ENCODE measurements around the gene RNASE12. TPM values are rescaled to one million over a fixed set of nuclear protein-coding genes. Genes with fewer than 3 reads are reported as not detected.

Gene RNASE12
- total and polyA plus RNA-seq, 2 experiments from 2014 or later = not detected

DNA sequence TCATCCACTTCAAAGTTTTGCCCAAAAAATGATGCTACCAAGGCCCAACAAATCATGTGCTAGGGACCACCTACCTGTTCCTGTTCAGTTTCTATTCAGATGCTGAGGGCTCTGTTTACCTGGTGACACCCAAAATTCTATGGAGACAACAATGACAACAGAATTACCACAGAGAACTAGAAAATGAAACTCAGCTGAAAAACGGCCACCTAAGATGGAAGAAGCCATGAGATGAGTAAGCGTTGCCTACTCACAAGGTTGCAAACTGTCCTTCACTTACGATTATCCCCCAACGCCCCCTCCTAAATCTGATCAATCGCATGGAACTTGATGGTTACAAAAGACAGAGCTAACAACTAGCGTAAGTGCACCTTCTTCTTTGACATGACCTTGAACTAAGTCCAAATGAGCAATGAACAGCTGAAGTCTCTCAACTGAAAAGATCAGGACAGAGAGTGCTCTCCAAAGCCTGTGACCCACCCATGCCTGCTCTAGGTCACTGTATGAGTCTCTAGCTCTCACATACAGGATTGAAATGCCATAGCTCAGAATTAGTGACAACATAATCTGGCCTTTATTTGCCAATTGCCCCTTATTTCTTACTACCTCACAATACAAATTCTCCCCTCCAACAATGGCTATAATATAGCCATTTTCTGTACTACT, 3.6 kb downstream of the RNASE12 start, which contains the start of gene RNASE11:
TSS of gene RNASE11 (minus strand) at position 513 of the 666 bp plus-strand sequence.
- Histone ChIP-seq H2AFZ (peak within 1 kb of the TSS; percentile 53), H3K9me2 (ENCODE audit: insufficient read depth) (peaks cover 3% of the 10 kb centered on the region; the same call in 1 of the 2 replicates), H3K27ac (ENCODE audit: low read depth) (no peak within 1 kb of the TSS), H3K4me1 (ENCODE audit: insufficient read depth) (peaks cover 32% of the 10 kb centered on the region), H3K4me3 (no peak within 1 kb of the TSS), H3K79me2 (replicated peaks; ENCODE audit: insufficient read depth) (no peaks in the 10 kb centered on the region), H3K36me3 (ENCODE audit: insufficient read depth) (no peaks in the 10 kb centered on the region), H3K4me2 (no peak within 1 kb of the TSS), H4K20me1 (replicated peaks; ENCODE audit: insufficient read depth) (no peaks in the 10 kb centered on the region), H3F3A (replicated peaks; ENCODE audit: low read depth) (no peaks in the 10 kb centered on the region), H3K27me3 (ENCODE audit: insufficient read depth) (no peaks in the 10 kb centered on the region)
- Mint-ChIP-seq H3K27ac (no peak within 1 kb of the TSS), H3K27me3 (ENCODE audit: insufficient read depth, low read depth, poor library complexity) (no peaks in the 10 kb centered on the region), H3K4me3 (no peak within 1 kb of the TSS), H3K9me3 (no peaks in the 10 kb centered on the region), H3K4me1 (peaks cover 33% of the 10 kb centered on the region), H3K36me3 (ENCODE audit: low read depth) (no peaks in the 10 kb centered on the region)
- no peak for TF ChIP-seq STAT1 (IDR thresholded peaks at IDR 0.05; ENCODE audit: unreplicated experiment)
- ATAC-seq (no peak), DNase-seq (ENCODE audit: low spot score) (no peak)

DNA sequence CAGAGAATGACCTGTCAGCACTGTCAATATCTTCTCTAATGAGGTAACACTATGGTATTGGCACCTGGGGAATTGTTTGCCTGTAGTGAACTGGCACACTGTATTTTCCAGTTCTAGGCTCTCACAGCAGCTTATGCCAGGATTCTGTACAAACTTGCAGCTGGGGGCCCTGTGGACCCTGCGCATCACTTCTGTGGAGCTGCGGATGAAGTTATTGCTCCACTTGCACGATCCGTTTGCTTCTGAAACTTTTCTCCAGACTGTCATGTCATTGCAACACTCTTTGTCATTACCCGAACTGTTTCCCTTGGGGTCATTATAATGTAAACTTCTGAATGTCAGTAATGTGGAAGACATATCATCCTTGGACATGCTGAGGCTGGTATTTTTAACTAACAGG, 7.3 kb downstream of the RNASE12 start:
- no peak overlapping the region for H3K27ac ChIP-seq (ENCODE audit: low read depth)
- DNase-seq (ENCODE audit: low spot score) = no peak
- peak overlapping the region; percentile 41; the same call in 1 of the 2 replicates for H3K4me2 ChIP-seq
- Mint-ChIP-seq H3K4me3 (no peak overlapping the region), H3K9me3 (no peaks in the 10 kb centered on the region), H3K36me3 (ENCODE audit: low read depth) (no peaks in the 10 kb centered on the region), H3K27me3 (ENCODE audit: insufficient read depth, low read depth, poor library complexity) (peaks cover under 1% of the 10 kb centered on the region), H3K27ac (peak overlapping the region; percentile 83), H3K4me1 (peaks cover 51% of the 10 kb centered on the region)
- no peaks in the 10 kb centered on the region for H3K27me3 ChIP-seq (ENCODE audit: insufficient read depth)
- no peaks in the 10 kb centered on the region for H3K36me3 ChIP-seq (ENCODE audit: insufficient read depth)
- no peaks in the 10 kb centered on the region for H4K20me1 ChIP-seq (replicated peaks; ENCODE audit: insufficient read depth)
- H3K4me1 ChIP-seq (ENCODE audit: insufficient read depth) = peaks cover 57% of the 10 kb centered on the region
- H2AFZ ChIP-seq = no peak overlapping the region
- no peak overlapping the region for H3K4me3 ChIP-seq
- no peaks in the 10 kb centered on the region for H3F3A ChIP-seq (replicated peaks; ENCODE audit: low read depth)
- peaks cover 3% of the 10 kb centered on the region for H3K9me2 ChIP-seq (ENCODE audit: insufficient read depth)
- H3K79me2 ChIP-seq (replicated peaks; ENCODE audit: insufficient read depth) = no peaks in the 10 kb centered on the region
- ATAC-seq = no peak
- no peak for TF ChIP-seq ZNF331 (CRISPR knock-in tag; IDR thresholded peaks at IDR 0.05; ENCODE audit: low read depth)
- TF ChIP-seq, protein P1, sequence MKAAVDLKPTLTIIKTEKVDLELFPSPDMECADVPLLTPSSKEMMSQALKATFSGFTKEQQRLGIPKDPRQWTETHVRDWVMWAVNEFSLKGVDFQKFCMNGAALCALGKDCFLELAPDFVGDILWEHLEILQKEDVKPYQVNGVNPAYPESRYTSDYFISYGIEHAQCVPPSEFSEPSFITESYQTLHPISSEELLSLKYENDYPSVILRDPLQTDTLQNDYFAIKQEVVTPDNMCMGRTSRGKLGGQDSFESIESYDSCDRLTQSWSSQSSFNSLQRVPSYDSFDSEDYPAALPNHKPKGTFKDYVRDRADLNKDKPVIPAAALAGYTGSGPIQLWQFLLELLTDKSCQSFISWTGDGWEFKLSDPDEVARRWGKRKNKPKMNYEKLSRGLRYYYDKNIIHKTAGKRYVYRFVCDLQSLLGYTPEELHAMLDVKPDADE (IDR thresholded peaks at IDR 0.05) = no peak
- no peak for TF ChIP-seq NANOG (IDR thresholded peaks at IDR 0.05; ENCODE audit: borderline replicate concordance)
- TF ChIP-seq, protein P2, sequence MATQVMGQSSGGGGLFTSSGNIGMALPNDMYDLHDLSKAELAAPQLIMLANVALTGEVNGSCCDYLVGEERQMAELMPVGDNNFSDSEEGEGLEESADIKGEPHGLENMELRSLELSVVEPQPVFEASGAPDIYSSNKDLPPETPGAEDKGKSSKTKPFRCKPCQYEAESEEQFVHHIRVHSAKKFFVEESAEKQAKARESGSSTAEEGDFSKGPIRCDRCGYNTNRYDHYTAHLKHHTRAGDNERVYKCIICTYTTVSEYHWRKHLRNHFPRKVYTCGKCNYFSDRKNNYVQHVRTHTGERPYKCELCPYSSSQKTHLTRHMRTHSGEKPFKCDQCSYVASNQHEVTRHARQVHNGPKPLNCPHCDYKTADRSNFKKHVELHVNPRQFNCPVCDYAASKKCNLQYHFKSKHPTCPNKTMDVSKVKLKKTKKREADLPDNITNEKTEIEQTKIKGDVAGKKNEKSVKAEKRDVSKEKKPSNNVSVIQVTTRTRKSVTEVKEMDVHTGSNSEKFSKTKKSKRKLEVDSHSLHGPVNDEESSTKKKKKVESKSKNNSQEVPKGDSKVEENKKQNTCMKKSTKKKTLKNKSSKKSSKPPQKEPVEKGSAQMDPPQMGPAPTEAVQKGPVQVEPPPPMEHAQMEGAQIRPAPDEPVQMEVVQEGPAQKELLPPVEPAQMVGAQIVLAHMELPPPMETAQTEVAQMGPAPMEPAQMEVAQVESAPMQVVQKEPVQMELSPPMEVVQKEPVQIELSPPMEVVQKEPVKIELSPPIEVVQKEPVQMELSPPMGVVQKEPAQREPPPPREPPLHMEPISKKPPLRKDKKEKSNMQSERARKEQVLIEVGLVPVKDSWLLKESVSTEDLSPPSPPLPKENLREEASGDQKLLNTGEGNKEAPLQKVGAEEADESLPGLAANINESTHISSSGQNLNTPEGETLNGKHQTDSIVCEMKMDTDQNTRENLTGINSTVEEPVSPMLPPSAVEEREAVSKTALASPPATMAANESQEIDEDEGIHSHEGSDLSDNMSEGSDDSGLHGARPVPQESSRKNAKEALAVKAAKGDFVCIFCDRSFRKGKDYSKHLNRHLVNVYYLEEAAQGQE (IDR thresholded peaks at IDR 0.05; ENCODE audit: unreplicated experiment) = no peak
- TF ChIP-seq CREB1 (CRISPR knock-in tag; IDR thresholded peaks at IDR 0.05; ENCODE audit: low read depth) = no peak
- TF ChIP-seq JUNB (IDR thresholded peaks at IDR 0.05; ENCODE audit: unreplicated experiment) = no peak
- TF ChIP-seq EZH2phosphoT487 (IDR thresholded peaks at IDR 0.05; ENCODE audit: unreplicated experiment) = no peak
- TF ChIP-seq, protein P3, sequence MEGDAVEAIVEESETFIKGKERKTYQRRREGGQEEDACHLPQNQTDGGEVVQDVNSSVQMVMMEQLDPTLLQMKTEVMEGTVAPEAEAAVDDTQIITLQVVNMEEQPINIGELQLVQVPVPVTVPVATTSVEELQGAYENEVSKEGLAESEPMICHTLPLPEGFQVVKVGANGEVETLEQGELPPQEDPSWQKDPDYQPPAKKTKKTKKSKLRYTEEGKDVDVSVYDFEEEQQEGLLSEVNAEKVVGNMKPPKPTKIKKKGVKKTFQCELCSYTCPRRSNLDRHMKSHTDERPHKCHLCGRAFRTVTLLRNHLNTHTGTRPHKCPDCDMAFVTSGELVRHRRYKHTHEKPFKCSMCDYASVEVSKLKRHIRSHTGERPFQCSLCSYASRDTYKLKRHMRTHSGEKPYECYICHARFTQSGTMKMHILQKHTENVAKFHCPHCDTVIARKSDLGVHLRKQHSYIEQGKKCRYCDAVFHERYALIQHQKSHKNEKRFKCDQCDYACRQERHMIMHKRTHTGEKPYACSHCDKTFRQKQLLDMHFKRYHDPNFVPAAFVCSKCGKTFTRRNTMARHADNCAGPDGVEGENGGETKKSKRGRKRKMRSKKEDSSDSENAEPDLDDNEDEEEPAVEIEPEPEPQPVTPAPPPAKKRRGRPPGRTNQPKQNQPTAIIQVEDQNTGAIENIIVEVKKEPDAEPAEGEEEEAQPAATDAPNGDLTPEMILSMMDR (conservative IDR thresholded peaks at IDR 0.05; ENCODE audit: low read depth in 2 of 2) = no peak
- no peak for TF ChIP-seq ZNF114 (CRISPR knock-in tag; IDR thresholded peaks at IDR 0.05)
- TF ChIP-seq POLR2AphosphoS5 (IDR thresholded peaks at IDR 0.05; ENCODE audit: low read depth) = no peak
- TF ChIP-seq STAT1 (IDR thresholded peaks at IDR 0.05; ENCODE audit: unreplicated experiment) = no peak
- TF ChIP-seq EZH2 (IDR thresholded peaks at IDR 0.05; ENCODE audit: low read depth, unreplicated experiment) = no peak

All from GM23338 (cell line).